GM12801 (cell line): ENCODE measurements around the gene PDE6D.

Experiments used
- CTCF ChIP-seq: IDR thresholded peaks from one replicate; pipeline ENCODE4 v1.5.1; 2011; ENCODE audit warnings: control low read depth; ENCODE audit not compliant: insufficient read length; ENCODE audit errors: extremely low read depth

Gene PDE6D

GRCh38 chr2:231687961-231688360 is 93.1 kb downstream of the PDE6D start:
- TF ChIP-seq CTCF, result no peak

GRCh38 chr2:231687133-231687852 is 93.8 kb downstream of the PDE6D start:
- TF ChIP-seq CTCF, result no peak

- no peak for TF ChIP-seq CTCF
Measured at GRCh38 chr2:231686192-231687100, 94.6 kb downstream of the PDE6D start.

- no peak for TF ChIP-seq CTCF
Measured at GRCh38 chr2:231685349-231686191, 95.5 kb downstream of the PDE6D start.

GRCh38 chr2:231684314-231685223 is 96.5 kb downstream of the PDE6D start:
- no peak for TF ChIP-seq CTCF

GRCh38 chr2:231683292-231684235 is 97.5 kb downstream of the PDE6D start:
- TF ChIP-seq CTCF, result no peak
